ENCODE measurements around the gene CEACAM5.

Gene CEACAM5

GRCh38 chr19:41690801-41691065 is 17.7 kb upstream of the CEACAM5 start:
- H3K9me3 ChIP-seq (ENCODE audit: control insufficient read depth, low read length) = no peaks in the 10 kb centered on the region
- H3K27me3 ChIP-seq (ENCODE audit: control insufficient read depth, insufficient read depth, low read length, poor library complexity, severe bottlenecking) = peaks cover 5% of the 10 kb centered on the region
- H3K27ac ChIP-seq (ENCODE audit: insufficient read depth, low read depth, low read length, poor library complexity, severe bottlenecking) = no peak overlapping the region
- H3K36me3 ChIP-seq (ENCODE audit: control insufficient read depth, insufficient read depth, low read length) = no peaks in the 10 kb centered on the region
- H3K4me1 ChIP-seq (ENCODE audit: control insufficient read depth, insufficient read depth, low read length) = no peaks in the 10 kb centered on the region
- WGBS, 2 experiments = 81 to 89% methylated on average over 3 of the region's 3 CpGs
- no peak overlapping the region for H3K4me3 ChIP-seq (ENCODE audit: insufficient read depth, low read depth, low read length)

- no peak overlapping the region for H3K4me3 ChIP-seq (ENCODE audit: insufficient read depth, low read depth, low read length)
- peaks cover 5% of the 10 kb centered on the region for H3K27me3 ChIP-seq (ENCODE audit: control insufficient read depth, insufficient read depth, low read length, poor library complexity, severe bottlenecking)
- no peaks in the 10 kb centered on the region for H3K9me3 ChIP-seq (ENCODE audit: control insufficient read depth, low read length)
- 37 to 39% methylated on average over 20 of the region's 20 CpGs for WGBS, 2 experiments
- H3K27ac ChIP-seq (ENCODE audit: insufficient read depth, low read depth, low read length, poor library complexity, severe bottlenecking) = no peak overlapping the region
- no peaks in the 10 kb centered on the region for H3K36me3 ChIP-seq (ENCODE audit: control insufficient read depth, insufficient read depth, low read length)
- no peaks in the 10 kb centered on the region for H3K4me1 ChIP-seq (ENCODE audit: control insufficient read depth, insufficient read depth, low read length)
Observed at GRCh38 chr19:41691268-41691970, 17.0 kb upstream of the CEACAM5 start.

GRCh38 chr19:41694196-41694595 is 14.2 kb upstream of the CEACAM5 start:
- WGBS, 2 experiments = 34 to 46% methylated on average over 1 of the region's 1 CpG
- no peak overlapping the region for H3K4me3 ChIP-seq (ENCODE audit: insufficient read depth, low read depth, low read length)
- H3K27ac ChIP-seq (ENCODE audit: insufficient read depth, low read depth, low read length, poor library complexity, severe bottlenecking) = no peak overlapping the region
- peaks cover 5% of the 10 kb centered on the region for H3K27me3 ChIP-seq (ENCODE audit: control insufficient read depth, insufficient read depth, low read length, poor library complexity, severe bottlenecking)
- no peaks in the 10 kb centered on the region for H3K36me3 ChIP-seq (ENCODE audit: control insufficient read depth, insufficient read depth, low read length)
- no peaks in the 10 kb centered on the region for H3K9me3 ChIP-seq (ENCODE audit: control insufficient read depth, low read length)
- no peaks in the 10 kb centered on the region for H3K4me1 ChIP-seq (ENCODE audit: control insufficient read depth, insufficient read depth, low read length)

- Histone ChIP-seq H3K27ac (ENCODE audit: insufficient read depth, low read depth, low read length, poor library complexity, severe bottlenecking) (no peak overlapping the region), H3K4me1 (ENCODE audit: control insufficient read depth, insufficient read depth, low read length) (no peaks in the 10 kb centered on the region), H3K4me3 (ENCODE audit: insufficient read depth, low read depth, low read length) (no peak overlapping the region), H3K27me3 (ENCODE audit: control insufficient read depth, insufficient read depth, low read length, poor library complexity, severe bottlenecking) (peaks cover 5% of the 10 kb centered on the region), H3K36me3 (ENCODE audit: control insufficient read depth, insufficient read depth, low read length) (no peaks in the 10 kb centered on the region), H3K9me3 (ENCODE audit: control insufficient read depth, low read length) (no peaks in the 10 kb centered on the region)
- WGBS, 2 experiments = 78 to 79% methylated on average over 8 of the region's 8 CpGs
Observed at GRCh38 chr19:41694831-41695635, 13.4 kb upstream of the CEACAM5 start.

- no peak overlapping the region for H3K4me3 ChIP-seq (ENCODE audit: insufficient read depth, low read depth, low read length)
- no peaks in the 10 kb centered on the region for H3K36me3 ChIP-seq (ENCODE audit: control insufficient read depth, insufficient read depth, low read length)
- no peak overlapping the region for H3K27ac ChIP-seq (ENCODE audit: insufficient read depth, low read depth, low read length, poor library complexity, severe bottlenecking)
- 63 to 70% methylated on average over 2 of the region's 2 CpGs for WGBS, 2 experiments
- H3K27me3 ChIP-seq (ENCODE audit: control insufficient read depth, insufficient read depth, low read length, poor library complexity, severe bottlenecking) = peaks cover 5% of the 10 kb centered on the region
- H3K4me1 ChIP-seq (ENCODE audit: control insufficient read depth, insufficient read depth, low read length) = no peaks in the 10 kb centered on the region
- no peaks in the 10 kb centered on the region for H3K9me3 ChIP-seq (ENCODE audit: control insufficient read depth, low read length)
Observed at GRCh38 chr19:41695745-41696144, 12.7 kb upstream of the CEACAM5 start.

GRCh38 chr19:41696402-41697197 is 11.8 kb upstream of the CEACAM5 start:
- peaks cover 5% of the 10 kb centered on the region for H3K27me3 ChIP-seq (ENCODE audit: control insufficient read depth, insufficient read depth, low read length, poor library complexity, severe bottlenecking)
- no peak overlapping the region for H3K4me3 ChIP-seq (ENCODE audit: insufficient read depth, low read depth, low read length)
- WGBS, 2 experiments = 62 to 64% methylated on average over 7 of the region's 7 CpGs
- H3K36me3 ChIP-seq (ENCODE audit: control insufficient read depth, insufficient read depth, low read length) = no peaks in the 10 kb centered on the region
- no peaks in the 10 kb centered on the region for H3K4me1 ChIP-seq (ENCODE audit: control insufficient read depth, insufficient read depth, low read length)
- H3K27ac ChIP-seq (ENCODE audit: insufficient read depth, low read depth, low read length, poor library complexity, severe bottlenecking) = no peak overlapping the region
- H3K9me3 ChIP-seq (ENCODE audit: control insufficient read depth, low read length) = no peaks in the 10 kb centered on the region

GRCh38 chr19:41697198-41697855 is 11.1 kb upstream of the CEACAM5 start:
- Histone ChIP-seq H3K4me3 (ENCODE audit: insufficient read depth, low read depth, low read length) (no peak overlapping the region), H3K4me1 (ENCODE audit: control insufficient read depth, insufficient read depth, low read length) (no peaks in the 10 kb centered on the region), H3K36me3 (ENCODE audit: control insufficient read depth, insufficient read depth, low read length) (no peaks in the 10 kb centered on the region), H3K9me3 (ENCODE audit: control insufficient read depth, low read length) (no peaks in the 10 kb centered on the region), H3K27me3 (ENCODE audit: control insufficient read depth, insufficient read depth, low read length, poor library complexity, severe bottlenecking) (no peaks in the 10 kb centered on the region), H3K27ac (ENCODE audit: insufficient read depth, low read depth, low read length, poor library complexity, severe bottlenecking) (no peak overlapping the region)
- WGBS, 2 experiments = 52 to 55% methylated on average over 9 of the region's 9 CpGs

- Histone ChIP-seq H3K27ac (ENCODE audit: insufficient read depth, low read depth, low read length, poor library complexity, severe bottlenecking) (no peak overlapping the region), H3K4me1 (ENCODE audit: control insufficient read depth, insufficient read depth, low read length) (no peaks in the 10 kb centered on the region), H3K36me3 (ENCODE audit: control insufficient read depth, insufficient read depth, low read length) (no peaks in the 10 kb centered on the region), H3K9me3 (ENCODE audit: control insufficient read depth, low read length) (no peaks in the 10 kb centered on the region), H3K27me3 (ENCODE audit: control insufficient read depth, insufficient read depth, low read length, poor library complexity, severe bottlenecking) (no peaks in the 10 kb centered on the region), H3K4me3 (ENCODE audit: insufficient read depth, low read depth, low read length) (no peak overlapping the region)
- WGBS, 2 experiments = 72 to 77% methylated on average over 1 of the region's 1 CpG
Observed at GRCh38 chr19:41698746-41699230, 9.6 kb upstream of the CEACAM5 start.

GRCh38 chr19:41699231-41699967 is 9.0 kb upstream of the CEACAM5 start:
- 73 to 79% methylated on average over 17 of the region's 17 CpGs for WGBS, 2 experiments
- Histone ChIP-seq H3K27me3 (ENCODE audit: control insufficient read depth, insufficient read depth, low read length, poor library complexity, severe bottlenecking) (no peaks in the 10 kb centered on the region), H3K9me3 (ENCODE audit: control insufficient read depth, low read length) (no peaks in the 10 kb centered on the region), H3K4me3 (ENCODE audit: insufficient read depth, low read depth, low read length) (no peak overlapping the region), H3K36me3 (ENCODE audit: control insufficient read depth, insufficient read depth, low read length) (no peaks in the 10 kb centered on the region), H3K27ac (ENCODE audit: insufficient read depth, low read depth, low read length, poor library complexity, severe bottlenecking) (no peak overlapping the region), H3K4me1 (ENCODE audit: control insufficient read depth, insufficient read depth, low read length) (no peaks in the 10 kb centered on the region)
